K562 (cell line): ENCODE data around the gene GZMM. TPM values are rescaled to one million over a fixed set of nuclear protein-coding genes. Genes with fewer than 3 reads are reported as not detected.
A peak's percentile ranks its signal among the peaks of the same experiment; 100 is the strongest.

Source experiments
- ARID3A ChIP-seq: IDR thresholded peaks from 2 replicates; pipeline ENCODE4 v1.6.1; 2012; ENCODE audit warnings: low read depth, low read length, improper control_type of control experiment, borderline replicate concordance
- BCOR ChIP-seq: fragments of 450-650 bp; IDR thresholded peaks from 2 replicates; pipeline ENCODE4 v1.6.1; 2016
- FUS ChIP-seq: fragments of 200-400 bp; formaldehyde crosslinking; optimal IDR thresholded peaks from 2 replicates; pipeline ENCODE3; 2017; ENCODE audit warnings: low read depth, low read length
- HMGXB4 ChIP-seq: sonication (generic); formaldehyde crosslinking; IDR thresholded peaks from 2 replicates; pipeline ENCODE4 v1.8.1; 2023; ENCODE audit warnings: mild to moderate bottlenecking, missing genetic modification reagents
- MTA3 ChIP-seq: fragments of 450-650 bp; formaldehyde crosslinking; IDR thresholded peaks from 2 replicates; pipeline ENCODE4 v1.6.1; 2017; ENCODE audit warnings: mild to moderate bottlenecking, borderline replicate concordance
- MYNN ChIP-seq, 2 experiments: sonication (generic); formaldehyde crosslinking in 1 of 2; IDR thresholded peaks; 2 replicates each; pipeline versions ENCODE4 v1.5.0 to v1.6.1; 2016 to 2020; ENCODE audit warnings: antibody characterized with exemption in 1 of 2, missing genetic modification reagents in 1 of 2
- POU5F1 ChIP-seq: fragments of 150-350 bp; IDR thresholded peaks from 2 replicates; pipeline ENCODE4 v1.6.1; 2014; ENCODE audit warnings: borderline replicate concordance, low read length, low read depth, mild to moderate bottlenecking; ENCODE audit not compliant: partially characterized antibody
- PREB ChIP-seq: sonication (generic); formaldehyde crosslinking; IDR thresholded peaks from 2 replicates; pipeline ENCODE4 v1.8.1; 2023; ENCODE audit warnings: mild to moderate bottlenecking, missing genetic modification reagents
- PYGO2 ChIP-seq: fragments of 450-650 bp; IDR thresholded peaks from 2 replicates; pipeline ENCODE4 v1.6.1; 2016; ENCODE audit warnings: mild to moderate bottlenecking, missing genetic modification characterization, moderate library complexity, missing compliant biosample characterization
- TFE3 ChIP-seq: fragments of 450-650 bp; formaldehyde crosslinking; IDR thresholded peaks from 2 replicates; pipeline ENCODE4 v1.4.0; 2020; ENCODE audit warnings: mild to moderate bottlenecking, mixed read lengths
- ZBTB33 ChIP-seq: sonication (generic); formaldehyde crosslinking; IDR thresholded peaks from 2 replicates; pipeline ENCODE4 v1.8.1; 2023; ENCODE audit warnings: mild to moderate bottlenecking, missing genetic modification reagents
- ZNF12 ChIP-seq: sonication (generic); formaldehyde crosslinking; IDR thresholded peaks from 2 replicates; pipeline ENCODE4 v1.4.0; 2020; ENCODE audit warnings: mild to moderate bottlenecking, missing genetic modification reagents
- ZNF146 ChIP-seq: IDR thresholded peaks from one replicate; pipeline ENCODE4 v1.6.1; 2018; ENCODE audit warnings: missing compliant biosample characterization; ENCODE audit not compliant: unreplicated experiment
- ZNF232 ChIP-seq: sonication (generic); formaldehyde crosslinking; IDR thresholded peaks from 2 replicates; pipeline ENCODE4 v1.8.0; 2022; ENCODE audit warnings: mild to moderate bottlenecking, missing genetic modification reagents
- ZNF655 ChIP-seq: fragments of 250-450 bp; sonication (Bioruptor Pico); IDR thresholded peaks from 2 replicates; pipeline ENCODE4 v1.5.0; 2021
- ZNF764 ChIP-seq: fragments of 250-450 bp; sonication (Bioruptor Pico); IDR thresholded peaks from 2 replicates; pipeline ENCODE4 v1.4.0; 2020; ENCODE audit warnings: low read depth, mild to moderate bottlenecking, moderate library complexity
- ZNF778 ChIP-seq: fragments of 450-650 bp; formaldehyde crosslinking; IDR thresholded peaks from 2 replicates; pipeline ENCODE4 v1.4.0; 2020; ENCODE audit warnings: mild to moderate bottlenecking, moderate library complexity
- polyA plus RNA-seq, 8 experiments: library from polyadenylated mRNA; depleted of rRNA in 4 of 8; stranded (reverse) in 5 of 8; unstranded in 3 of 8; fragments of >200 nt; fragmentation: Nextera tagmentation in 2 of 8; fragmentation: Illumina TruSeq in 1 of 8; extraction: Ambion mirVana in 2 of 8; extraction: Trizol in 1 of 8; gene quantifications; 2 replicates each; pipeline versions ENCODE4 v1.2.1 to v1.2.3, GENCODE V29; 2011 to 2014; ENCODE audit warnings: inconsistent platforms in 1 of 8, missing spikeins in 1 of 8
- total RNA-seq, 7 experiments: library from RNA; depleted of rRNA in 6 of 7; stranded (reverse); fragments of >200 nt in 6 of 7; fragmentation: Illumina TruSeq in 2 of 7; extraction: Trizol in 2 of 7; gene quantifications; 2 replicates each; pipeline versions ENCODE4 v1.2.1 to v1.2.3, GENCODE V29; 2011 to 2021; ENCODE audit warnings: low replicate concordance in 1 of 7

Gene GZMM
- total and polyA plus RNA-seq, 9 of the 15 experiments (the other 6 are each of a cell fraction or from before 2014, with no cell fraction given) = 0.08 to 2.6 (median 0.70) TPM; not detected in 2

GRCh38 chr19:584240-585001, 40.6 kb downstream of the GZMM start (continued):
- TF ChIP-seq PYGO2 (tag) (no peak), BCOR (no peak), ZNF778 (CRISPR knock-in tag) (no peak), ZNF12 (CRISPR knock-in tag) (peak; percentile 63; the same call in 1 of the 2 replicates), ZNF764 (CRISPR knock-in tag) (no peak), ZNF146 (CRISPR knock-in tag) (no peak), ZBTB33 (CRISPR knock-in tag) (peak; percentile 71; the same call in 1 of the 2 replicates), PREB (CRISPR knock-in tag) (no peak), POU5F1 (no peak), ZNF232 (CRISPR knock-in tag) (no peak), HMGXB4 (CRISPR knock-in tag) (no peak), MYNN (IDR thresholded peaks at IDR 0.05) (peak; percentile 63), MYNN (CRISPR knock-in tag; IDR thresholded peaks at IDR 0.05) (no peak), MTA3 (peak; percentile 56), TFE3 (no peak), ARID3A (no peak), ZNF655 (CRISPR knock-in tag) (no peak), FUS (no peak)
